GM12865 (cell line): Measurements from ENCODE around the gene TGFA.

ENCODE experiments used
- DNase-seq: peaks from one replicate; pipeline ENCODE4 v3.0.0; 2010; ENCODE audit warnings: low read depth
- H3K4me3 ChIP-seq: 2 replicates; pipeline ENCODE4 v1.5.1; 2011; ENCODE audit warnings: mild to moderate bottlenecking, low read depth, low read length, control low read depth
- CTCF ChIP-seq: IDR thresholded peaks from 2 replicates; pipeline ENCODE4 v1.5.1; 2011; ENCODE audit warnings: low read length, control low read depth, low read depth, inconsistent platforms; ENCODE audit not compliant: insufficient read depth; ENCODE audit errors: missing control alignments

The TGFA gene

GRCh38 chr2:70442301-70443077, 111.1 kb downstream of the TGFA start:
- no peak for DNase-seq
- no peak overlapping the region for H3K4me3 ChIP-seq
- no peak for TF ChIP-seq CTCF

- no peak for TF ChIP-seq CTCF
- no peak for DNase-seq
- H3K4me3 ChIP-seq: no peak overlapping the region
Measured at GRCh38 chr2:70440621-70441020, 113.0 kb downstream of the TGFA start.

- H3K4me3 ChIP-seq: no peak overlapping the region
- no peak for TF ChIP-seq CTCF
- no peak for DNase-seq
Measured at GRCh38 chr2:70435138-70435537, 118.5 kb downstream of the TGFA start.

- DNase-seq: no peak
- no peak overlapping the region for H3K4me3 ChIP-seq
- TF ChIP-seq CTCF: no peak
Measured at GRCh38 chr2:70433315-70433714, 120.3 kb downstream of the TGFA start.

- DNase-seq: no peak
- TF ChIP-seq CTCF: no peak
- H3K4me3 ChIP-seq: no peak overlapping the region
Measured at GRCh38 chr2:70431716-70432347, 121.8 kb downstream of the TGFA start.

GRCh38 chr2:70426341-70426740, 127.3 kb downstream of the TGFA start:
- TF ChIP-seq CTCF: no peak
- no peak for DNase-seq
- no peak overlapping the region for H3K4me3 ChIP-seq

- DNase-seq: no peak
- TF ChIP-seq CTCF: no peak
- no peak overlapping the region for H3K4me3 ChIP-seq
Measured at GRCh38 chr2:70425682-70426301, 127.8 kb downstream of the TGFA start.
